ENCODE data around the gene GBA2.

GBA2 gene

DNA sequence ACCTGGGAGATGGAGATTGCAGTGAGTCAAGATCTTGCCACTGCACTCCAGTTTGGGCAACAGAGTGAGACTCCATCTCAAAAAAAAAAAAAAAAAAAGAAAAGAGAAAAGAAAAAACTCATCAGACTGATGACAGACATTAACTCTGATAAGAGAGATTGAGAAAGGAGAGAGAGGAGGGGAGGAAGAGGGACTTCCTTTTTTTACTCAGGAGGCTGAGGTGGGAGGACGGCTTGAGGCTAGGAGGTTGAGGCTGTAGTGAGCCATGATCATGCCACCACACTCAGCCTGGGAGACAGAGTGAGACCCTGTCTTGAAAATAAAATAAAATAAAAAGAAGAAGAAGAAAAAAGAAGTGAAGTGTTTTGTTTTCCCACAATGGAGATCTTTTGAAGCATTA lies 14.8 kb upstream of the GBA2 start:
- no peak for DNase-seq (ENCODE audit: low spot score)

DNA sequence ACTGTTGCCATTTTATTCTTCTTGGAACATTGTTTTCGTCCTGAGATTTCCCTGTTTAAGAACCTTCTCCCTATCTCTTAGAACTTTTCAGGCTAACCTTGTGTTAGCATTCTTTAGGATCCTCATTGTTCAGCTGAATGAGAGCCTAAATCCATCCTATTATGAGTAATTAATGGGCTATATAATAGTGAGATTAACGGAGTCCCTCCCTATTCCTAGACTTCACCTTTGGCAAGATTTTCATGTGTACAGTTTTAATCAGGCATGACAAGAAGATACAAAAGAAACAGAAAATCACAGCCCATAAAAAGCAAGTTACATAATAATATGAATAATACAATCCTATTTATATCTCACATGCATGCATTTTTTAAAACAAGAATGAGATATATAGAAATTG lies 14.2 kb upstream of the GBA2 start:
- no peak for DNase-seq (ENCODE audit: low spot score)

DNA sequence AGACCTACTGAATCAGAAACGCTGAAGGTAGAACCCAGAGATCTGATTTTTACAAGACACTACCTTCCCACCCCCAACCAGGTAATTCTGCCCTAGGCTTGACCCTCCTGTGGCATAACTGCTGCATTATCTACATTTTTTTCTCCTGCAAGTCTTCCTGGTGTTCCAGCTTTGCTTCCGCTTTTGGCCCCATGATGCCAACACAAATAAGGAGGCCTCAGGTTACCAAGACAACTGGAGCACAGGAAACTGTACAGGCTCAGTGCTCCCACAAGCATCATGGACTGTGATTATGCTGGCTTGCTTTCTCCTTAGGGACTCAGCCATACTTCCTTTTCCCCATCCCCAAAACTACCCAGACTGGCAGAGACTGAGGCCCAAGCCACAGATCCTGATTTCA lies 11.6 kb upstream of the GBA2 start:
- DNase-seq (ENCODE audit: low spot score): peak; percentile 63

DNA sequence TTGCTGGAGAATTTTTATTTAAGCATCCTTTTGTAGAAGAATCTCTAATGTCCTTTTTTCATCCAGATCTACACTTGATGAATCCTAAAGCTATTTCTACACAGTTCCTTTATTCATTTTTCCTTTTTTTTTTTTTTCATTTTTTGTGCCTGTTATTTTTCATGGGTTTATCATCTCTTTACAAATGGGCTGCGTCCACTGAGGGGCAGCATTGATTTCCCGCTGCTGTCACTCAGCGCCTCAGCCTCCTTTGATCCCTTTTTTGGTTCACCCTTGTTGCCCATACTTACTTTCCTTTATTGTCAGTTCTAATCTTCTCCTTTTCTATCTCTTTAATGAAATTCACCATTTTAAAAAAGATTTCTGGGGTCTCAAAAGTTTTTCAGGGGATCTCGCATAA lies 10.8 kb upstream of the GBA2 start:
- no peak for DNase-seq (ENCODE audit: low spot score)

DNA sequence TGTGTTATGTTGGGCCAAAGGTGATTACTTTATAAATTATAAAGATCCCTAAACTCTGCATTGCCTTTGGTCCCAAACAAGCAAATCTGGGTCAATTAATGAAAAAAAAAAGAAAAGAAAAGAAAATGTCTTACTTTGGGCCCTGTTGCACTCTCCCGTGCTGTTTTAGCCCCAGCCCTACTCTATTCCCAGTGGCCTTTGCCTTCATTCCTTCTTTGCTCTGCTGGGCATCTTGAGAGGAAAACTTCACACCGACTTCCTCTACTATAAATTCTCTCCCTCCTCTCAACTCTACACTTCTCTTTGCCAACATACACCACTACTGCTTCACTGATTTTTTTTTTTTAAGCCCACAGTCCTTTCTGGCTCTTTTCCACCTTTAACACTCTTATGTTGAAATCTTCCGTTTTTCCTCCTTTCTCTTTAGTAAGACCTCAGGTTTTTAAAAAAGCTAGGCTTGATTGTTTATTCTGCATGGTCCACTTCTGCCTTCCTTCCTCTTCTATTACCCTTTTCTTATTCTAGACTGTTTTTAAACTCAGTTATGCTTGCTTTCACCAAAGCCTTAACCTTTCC lies 9.5 kb upstream of the GBA2 start:
- DNase-seq (ENCODE audit: low spot score): no peak

DNA sequence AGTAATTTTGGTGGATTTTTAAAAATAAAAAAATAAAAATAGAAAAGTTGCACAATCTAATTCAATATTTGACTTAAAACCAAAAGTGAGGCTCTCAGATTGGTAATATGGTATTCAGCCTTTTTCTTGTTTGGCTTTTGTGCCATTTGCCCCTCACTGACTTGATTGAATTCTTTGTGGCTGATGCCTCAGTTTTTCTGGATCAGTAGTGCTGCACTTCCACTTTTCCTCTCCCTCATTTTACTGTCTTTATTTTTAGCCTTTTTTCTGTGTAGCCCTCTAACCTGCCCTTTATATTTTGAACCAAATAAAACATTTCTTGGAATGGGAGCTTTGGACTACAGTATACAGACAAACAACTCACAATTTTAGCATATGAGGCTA lies 8.9 kb upstream of the GBA2 start:
- DNase-seq (ENCODE audit: low spot score): no peak

DNA sequence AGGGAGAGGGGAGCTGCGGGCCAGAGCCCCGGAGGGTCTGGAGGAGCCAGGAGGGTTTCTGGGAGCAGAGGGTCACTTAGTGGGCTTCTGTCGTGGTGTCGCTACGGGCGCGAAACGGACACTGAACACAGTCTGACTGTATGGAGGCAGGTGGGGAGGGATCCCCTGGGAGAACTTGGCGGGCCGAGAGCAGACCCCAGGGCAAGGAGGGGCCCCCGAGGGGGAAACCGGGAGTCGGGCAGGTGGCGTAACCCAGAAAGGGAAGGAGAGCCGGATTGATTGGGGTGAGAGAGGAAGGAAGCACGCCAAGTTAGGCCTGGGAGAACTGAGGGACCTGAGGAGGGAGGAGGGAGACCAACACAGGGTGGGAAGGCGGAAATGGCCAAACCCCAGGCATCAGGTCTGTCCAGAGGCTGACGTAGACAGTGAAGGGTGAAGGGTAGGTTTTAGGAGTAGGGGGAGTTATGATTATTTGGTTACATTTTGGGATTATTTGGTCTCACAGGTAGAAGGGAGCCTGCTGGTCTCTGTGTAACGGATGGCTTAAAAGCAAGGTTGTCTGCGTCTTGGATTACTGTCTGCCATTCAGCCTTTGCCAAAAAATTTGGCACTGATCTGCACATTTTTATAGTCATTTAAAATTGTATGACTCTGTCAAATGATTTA lies 8.3 kb upstream of the GBA2 start:
- no peak for DNase-seq (ENCODE audit: low spot score)

DNA sequence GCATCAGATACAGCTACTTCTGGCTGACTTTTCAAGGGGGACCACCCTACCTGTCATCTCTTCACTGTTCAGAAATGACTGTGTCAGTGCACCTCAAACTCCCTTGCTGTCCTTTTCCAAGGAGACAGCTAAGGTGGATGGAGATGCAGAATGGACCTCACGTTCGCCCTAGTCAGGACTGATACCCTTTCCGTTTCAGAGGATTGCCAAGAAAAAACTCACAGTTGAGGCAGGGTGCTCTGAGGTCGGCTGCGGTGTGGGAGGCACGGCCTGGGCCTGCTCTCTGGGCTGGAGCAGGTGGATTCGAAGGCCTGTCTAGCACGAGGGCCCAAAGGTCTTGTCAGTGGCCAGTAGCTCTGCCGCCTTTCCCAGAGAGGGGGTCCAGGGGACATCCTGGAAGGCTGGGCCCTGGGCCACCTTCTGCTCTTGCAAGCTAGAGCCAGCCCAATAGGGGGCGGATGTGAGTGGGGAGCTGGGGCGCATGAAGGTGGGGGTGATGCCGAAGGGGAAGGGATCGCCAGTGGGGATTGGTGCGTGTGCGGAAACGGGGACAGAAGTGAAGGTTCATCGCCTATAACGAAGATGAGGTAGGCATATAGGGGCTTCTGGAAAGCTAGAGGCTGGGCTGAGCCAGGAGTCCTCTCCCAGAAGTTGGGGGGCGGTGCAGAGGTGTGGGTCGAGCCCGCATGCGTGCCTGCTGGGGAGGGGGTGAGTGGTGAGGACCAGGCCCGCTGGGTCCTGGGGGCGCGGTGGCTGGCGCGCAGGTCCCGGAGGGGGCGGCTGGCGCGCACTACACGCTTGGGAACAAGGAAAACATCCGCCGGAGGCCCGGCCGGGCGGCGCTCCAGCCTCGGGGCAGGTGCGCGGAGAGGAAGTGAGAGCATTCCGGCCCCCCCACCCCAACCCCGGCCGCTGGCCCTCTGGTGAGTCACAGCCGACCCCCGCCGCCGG lies 7.5 kb upstream of the GBA2 start:
- DNase-seq (ENCODE audit: low spot score): peak; percentile 65

DNA sequence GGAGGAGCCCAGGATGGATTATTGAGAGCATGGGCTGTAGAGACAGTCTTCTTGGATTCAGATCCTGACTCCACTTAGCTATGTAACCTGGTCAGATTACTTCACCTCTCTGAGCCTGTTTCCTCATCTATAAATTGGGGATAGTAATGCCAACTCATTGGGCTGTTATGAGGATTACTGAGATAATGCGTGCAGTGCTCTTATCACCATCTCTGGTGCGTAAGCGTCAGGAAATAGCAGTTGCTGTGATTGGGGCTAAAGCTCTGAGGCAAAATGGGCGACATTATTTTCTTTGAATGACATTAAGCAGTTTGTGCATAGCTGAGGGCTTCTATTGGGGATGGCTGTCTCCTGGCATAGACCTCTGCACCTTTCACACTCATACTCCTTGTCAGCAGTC lies 6.0 kb upstream of the GBA2 start:
- no peak for DNase-seq (ENCODE audit: low spot score)

DNA sequence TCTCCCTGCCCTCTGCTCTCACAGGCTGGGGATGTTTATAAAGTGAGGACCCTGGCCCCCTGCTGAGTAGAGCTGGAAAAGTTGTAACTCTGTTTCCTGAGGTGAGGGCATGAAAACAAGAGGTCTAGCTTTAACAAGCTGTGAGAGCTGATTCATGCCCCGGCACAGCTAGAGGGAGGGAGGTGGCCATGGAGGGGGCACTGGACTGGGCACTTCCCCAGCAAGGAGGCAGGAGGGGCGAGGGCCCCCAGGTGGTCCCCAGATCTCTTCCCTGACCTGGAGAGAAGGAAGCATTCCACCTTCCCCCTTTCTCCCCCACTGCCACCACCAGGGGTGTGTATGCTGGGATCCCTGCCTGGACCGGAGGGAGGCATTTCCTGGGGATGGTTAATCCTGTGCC lies 5.2 kb upstream of the GBA2 start, which contains the start of gene MSMP:
TSS of gene MSMP (minus strand) at position 13 of the 400 bp plus-strand sequence. CDS start 147 bp downstream, outside the sequence.
- DNase-seq (ENCODE audit: low spot score): no peak

DNA sequence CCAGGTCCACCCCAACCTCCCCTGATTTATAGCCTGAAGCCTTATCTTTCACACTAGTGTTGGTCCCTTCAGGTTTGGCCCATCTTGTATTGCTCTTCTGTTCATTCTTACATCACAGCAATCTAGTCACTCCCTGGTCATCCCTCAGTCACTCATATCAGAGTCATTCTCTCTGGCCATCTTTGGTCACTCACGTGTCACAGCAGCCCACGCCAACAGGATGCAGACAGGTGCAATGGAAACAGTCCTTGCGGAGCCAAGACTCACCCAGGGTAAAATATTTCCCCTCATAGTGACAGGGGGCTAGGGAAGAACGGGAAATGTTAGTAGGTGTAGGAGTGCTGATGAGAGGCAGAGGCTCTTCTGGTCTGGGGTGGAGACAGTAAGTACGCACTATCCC lies 4.4 kb upstream of the GBA2 start:
- no peak for DNase-seq (ENCODE audit: low spot score)

DNA sequence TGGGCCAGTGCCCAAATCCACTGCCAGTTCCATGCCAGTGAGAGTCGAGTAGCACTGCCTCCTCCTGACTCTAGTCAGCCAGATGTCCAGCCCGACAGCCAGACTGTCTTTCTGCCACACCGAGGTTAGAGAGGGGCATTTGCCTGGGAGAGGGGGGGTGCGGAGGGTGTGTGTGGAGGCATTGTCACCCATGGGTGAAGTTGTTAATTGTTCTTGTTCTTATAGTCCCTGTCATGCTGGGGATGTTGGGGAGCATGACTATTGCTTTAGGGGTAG lies 1.2 kb upstream of the GBA2 start:
- no peak for DNase-seq (ENCODE audit: low spot score)

DNA sequence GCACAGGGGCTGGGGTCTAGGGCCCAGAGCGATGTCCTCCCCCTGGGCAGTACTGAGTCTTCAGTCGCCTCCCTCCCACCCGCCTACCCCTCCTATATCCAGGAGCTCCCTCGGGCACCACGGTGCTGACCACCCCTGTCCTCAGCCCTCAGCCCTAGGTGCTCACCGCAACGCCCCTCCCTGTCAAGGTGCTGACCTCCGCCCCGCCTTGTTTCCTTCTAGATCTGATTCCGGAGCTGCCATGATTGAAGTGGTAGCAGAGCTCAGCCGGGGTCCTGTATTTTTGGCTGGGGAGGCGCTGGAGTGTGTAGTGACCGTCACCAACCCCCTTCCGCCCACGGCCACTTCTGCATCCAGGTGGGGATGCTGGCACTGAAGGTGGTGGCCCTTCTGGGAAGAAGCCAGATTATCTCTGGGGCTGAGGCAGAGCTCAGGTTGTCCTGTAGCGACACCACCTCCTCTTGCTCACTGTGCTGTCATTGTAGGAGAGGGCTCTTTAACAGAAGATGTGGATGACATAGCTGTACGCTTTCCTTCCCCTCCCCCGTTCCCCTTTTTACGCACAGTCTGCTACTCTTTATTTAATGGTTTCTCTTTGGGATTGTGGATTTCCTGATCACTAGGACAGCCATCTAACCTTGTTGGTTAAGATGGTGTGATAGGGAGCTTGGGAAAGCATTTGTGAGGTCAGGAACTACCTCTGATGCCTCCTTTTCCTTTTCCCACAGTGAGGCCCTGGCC lies 657 bp upstream of the GBA2 start:
- no peak for DNase-seq (ENCODE audit: low spot score)

DNA sequence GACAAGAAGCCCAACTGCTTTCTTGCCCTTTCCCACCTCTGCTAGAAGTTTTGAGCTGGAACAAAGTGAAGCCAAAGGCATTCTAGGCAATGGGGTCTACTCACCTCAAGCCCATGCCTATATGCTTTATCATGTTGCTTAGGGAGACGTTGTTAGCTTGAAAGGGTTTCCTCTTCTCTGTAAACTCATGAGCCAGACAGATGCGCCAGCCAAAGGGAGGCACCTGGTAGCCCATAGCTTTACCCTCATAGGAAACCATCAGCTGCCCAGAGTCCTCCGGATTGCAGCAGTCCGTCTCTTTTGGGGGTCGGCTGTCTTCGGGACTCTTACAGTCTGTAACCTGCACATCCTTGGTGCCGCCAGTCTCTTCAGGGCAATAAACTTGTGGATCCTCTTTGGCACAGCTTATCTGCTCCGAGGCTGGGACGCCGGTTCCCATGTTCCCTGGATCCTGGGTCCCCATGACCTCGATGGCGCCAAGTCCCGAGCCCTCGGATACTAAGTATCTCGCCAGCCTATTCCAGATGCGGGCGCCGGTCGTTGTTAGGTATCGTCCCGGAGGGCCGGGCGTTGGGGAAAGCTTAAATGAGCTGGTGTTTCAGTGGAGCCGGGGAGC lies 678 bp downstream of the GBA2 start:
- DNase-seq (ENCODE audit: low spot score): no peak

DNA sequence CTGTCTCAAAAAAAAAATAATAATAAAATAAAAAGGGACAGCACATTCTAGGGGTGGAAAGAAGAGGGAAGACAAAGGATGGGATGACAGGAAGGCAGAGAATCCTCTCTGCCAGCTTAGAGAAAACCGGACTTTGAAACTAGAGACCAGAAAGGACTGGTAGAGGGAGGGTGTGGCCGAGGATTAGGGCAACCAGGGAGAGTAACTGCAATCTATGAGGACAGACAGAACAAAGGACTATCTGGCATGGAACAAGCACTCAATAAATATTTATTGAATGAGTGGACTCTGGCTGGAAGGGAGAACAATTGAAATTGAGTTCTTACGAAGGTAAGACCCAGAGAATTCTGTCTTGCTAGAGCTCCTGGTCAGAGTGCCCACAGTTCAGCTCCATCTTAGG lies 2.4 kb downstream of the GBA2 start:
- no peak for DNase-seq (ENCODE audit: low spot score)

DNA sequence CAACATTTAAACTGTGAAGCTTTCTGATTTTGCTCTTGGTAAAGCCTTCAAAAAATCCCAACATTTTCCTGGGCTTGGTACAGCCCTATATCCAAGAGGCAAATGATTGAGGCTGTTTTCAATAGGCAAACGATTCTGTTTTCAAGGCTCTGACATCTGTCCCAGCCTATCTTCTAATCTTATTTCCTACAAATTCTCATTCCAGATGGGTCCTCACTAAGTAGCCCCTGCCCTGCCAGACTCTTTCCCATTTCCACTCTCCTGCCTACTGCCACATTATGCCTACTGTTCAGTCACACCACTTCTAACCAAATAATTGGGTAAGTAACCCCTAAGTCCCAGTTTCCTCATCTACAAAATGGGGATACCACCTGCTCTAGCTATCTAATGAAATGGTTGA lies 3.5 kb downstream of the GBA2 start:
- DNase-seq (ENCODE audit: low spot score): no peak

DNA sequence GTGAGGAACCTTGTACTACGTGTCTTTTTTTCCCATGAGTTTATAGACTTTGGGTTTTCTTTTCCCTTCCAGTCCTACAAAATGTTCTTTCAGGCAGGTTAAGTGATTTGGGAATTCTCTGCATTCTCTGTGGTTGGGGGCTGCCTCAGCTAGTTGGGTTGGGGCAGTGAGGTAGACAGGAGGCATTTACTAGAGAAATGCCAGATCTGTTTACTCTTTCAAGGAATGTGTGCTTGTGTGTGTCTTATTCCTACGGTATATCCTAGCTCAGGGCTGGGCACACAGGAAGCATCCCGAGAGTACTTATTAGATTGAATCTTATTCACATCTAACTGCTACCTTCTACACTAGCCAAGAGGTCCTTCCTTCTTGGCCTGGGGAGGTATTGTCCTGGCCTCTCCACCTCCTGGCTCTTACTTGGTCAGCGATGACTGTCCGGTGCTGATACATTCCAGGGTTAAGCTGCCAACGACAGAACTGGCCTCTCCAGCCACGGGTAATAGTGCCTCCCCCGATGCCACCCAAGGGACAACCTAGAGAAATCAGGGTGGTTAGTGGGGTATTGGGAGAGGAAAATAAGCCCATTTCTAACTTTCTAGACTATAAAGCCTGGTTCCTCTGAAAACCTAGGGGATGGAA lies 5.0 kb downstream of the GBA2 start:
- DNase-seq (ENCODE audit: low spot score): no peak

DNA sequence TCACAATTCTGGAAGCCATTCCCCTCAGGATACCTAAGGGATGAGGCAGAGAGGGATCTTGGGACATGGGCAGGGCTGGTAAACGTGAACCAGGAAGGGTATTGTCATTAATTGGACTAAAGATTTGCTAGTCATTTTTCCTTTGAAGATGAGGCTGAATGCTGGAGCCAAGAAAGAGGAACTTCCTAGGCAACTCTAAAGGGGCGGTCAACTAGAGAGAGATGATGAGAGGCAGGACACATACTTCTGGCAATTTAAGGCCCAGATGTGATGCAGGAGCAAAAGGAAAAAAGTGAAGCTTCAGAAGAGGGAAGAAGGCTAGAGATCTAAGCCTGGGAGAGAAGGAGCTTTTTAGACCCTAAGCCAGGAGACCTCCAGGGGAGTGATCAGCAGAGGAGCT lies 5.6 kb downstream of the GBA2 start:
- DNase-seq (ENCODE audit: low spot score): no peak

DNA sequence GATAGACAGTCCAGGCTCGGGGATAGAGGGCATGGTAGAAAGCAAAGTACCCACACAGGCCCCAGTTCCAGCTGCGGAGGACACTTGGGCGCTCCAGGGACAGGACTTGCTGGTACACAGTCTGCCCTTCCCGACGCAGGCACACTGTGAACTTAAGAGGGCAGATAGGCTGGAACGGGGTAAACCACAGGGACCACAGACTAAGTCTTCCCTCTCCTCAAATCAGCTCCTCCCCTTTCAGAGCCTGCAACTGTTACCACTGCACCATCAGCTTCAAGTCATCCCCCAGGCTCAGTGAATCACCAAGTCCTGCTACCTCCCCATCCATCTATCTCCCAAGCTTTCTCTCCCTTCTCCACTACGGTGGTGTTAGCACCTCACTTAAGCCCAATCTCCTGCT lies 7.3 kb downstream of the GBA2 start:
- DNase-seq (ENCODE audit: low spot score): no peak

DNA sequence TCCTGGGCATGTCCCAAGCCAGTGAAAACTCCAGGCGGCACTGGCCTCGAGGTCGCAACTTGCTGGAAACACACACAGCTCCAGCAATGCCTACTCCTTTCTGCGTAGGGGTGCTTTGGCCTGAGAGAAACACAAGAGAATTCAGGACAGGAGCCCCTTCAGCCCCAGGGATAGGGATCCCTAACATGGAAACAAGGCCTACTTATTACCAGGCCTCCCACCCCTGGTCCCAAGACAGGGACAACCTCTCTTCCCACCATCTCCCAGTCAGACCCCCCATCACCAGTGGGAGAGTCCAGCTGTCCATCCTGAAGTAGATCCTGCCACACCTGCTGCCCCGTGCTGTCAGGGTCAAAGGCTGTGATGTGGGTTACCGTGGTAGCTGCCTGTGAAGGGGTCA lies 8.8 kb downstream of the GBA2 start:
- no peak for DNase-seq (ENCODE audit: low spot score)

DNA sequence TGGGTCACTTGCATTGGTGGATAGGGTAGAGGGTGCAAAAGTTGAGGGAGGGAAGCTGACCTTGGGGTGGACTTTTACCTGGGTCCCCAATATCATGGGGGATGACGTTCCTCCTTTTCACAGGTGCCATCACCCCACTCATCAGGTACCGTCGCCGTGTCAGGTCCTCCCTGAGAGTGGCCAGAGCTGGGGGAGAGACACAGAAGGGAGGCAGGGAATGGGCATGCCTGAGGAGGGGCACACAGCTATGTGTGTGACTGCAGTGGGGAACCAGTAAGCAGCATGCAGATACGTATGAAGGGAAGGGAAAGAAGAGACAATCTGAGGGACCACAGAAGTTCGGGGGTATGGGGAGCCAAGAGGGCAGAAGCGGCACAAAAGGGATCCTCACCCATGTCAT lies 10.1 kb downstream of the GBA2 start:
- no peak for DNase-seq (ENCODE audit: low spot score)

DNA sequence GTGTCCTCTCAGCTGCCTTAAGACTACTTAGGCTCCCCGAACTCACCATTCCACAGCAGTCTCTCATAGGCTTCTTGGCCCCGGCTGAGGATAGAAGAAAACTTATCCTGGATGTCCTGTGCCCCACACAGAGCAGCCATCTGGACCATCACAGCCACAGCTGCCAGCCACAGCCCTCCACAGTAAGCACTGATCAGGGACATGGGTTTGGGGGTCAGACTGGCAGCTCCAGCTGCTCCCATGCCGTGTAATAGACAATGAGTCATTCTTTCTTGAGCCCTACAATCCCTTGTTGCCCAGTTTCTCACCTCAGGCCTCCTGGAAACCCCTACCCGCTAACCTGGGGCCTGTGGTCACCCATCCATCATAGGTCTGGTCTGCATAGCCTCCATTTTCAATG lies 10.8 kb downstream of the GBA2 start:
- no peak for DNase-seq (ENCODE audit: low spot score)

Data from kidney capillary endothelial cell (primary cell).